ENCODE data around the gene ADCY7. TPM values are rescaled to one million over a fixed set of nuclear protein-coding genes. Genes with fewer than 3 reads are reported as not detected.

Gene ADCY7
- total and polyA plus RNA-seq, 9 of the 15 experiments (the other 6 are each of a cell fraction or from before 2014, with no cell fraction given): 2.3 to 108 (median 28.6) TPM

DNA sequence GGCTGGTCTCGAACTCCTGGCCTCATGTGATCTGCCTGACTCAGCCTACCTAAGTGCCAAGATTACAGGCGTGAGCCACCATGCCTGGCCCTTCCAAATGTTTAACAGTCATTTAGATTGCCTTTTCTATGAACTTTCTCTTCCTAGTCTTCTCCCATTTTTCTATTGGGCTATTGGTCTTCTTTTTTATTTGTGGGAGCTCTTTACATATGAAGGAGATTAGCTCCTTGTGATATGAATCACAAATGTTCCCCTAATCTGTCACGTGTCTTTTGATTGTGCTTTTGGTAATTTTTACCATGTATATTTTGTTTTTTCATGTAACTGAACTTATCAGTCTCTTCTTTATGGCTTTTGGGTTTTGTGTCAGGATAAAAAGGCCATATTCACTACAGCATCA, 11.9 kb downstream of the ADCY7 start (continued):
- TF ChIP-seq RREB1 (CRISPR knock-in tag; IDR thresholded peaks at IDR 0.05) (no peak), RBM39 (optimal IDR thresholded peaks at IDR 0.05; ENCODE audit: low read depth, low read length) (no peak), ESRRA (IDR thresholded peaks at IDR 0.05; ENCODE audit: borderline replicate concordance, low read depth) (no peak), ZBTB1 (CRISPR knock-in tag; IDR thresholded peaks at IDR 0.05; ENCODE audit: borderline replicate concordance, low read depth) (no peak), HNRNPLL (IDR thresholded peaks at IDR 0.05; ENCODE audit: low read depth, low read length, poor library complexity, severe bottlenecking) (no peak), ARNT (IDR thresholded peaks at IDR 0.05) (peak in 1 of 2 experiments; percentile 43; a peak in 1 of 4 replicates), GTF2E2 (tag; IDR thresholded peaks at IDR 0.05) (no peak), KLF10 (CRISPR knock-in tag; IDR thresholded peaks at IDR 0.05) (no peak), ADNP (tag; IDR thresholded peaks at IDR 0.05) (peak; percentile 87), POLR2A (conservative IDR thresholded peaks at IDR 0.05) (no peak), MED1 (CRISPR knock-in tag; IDR thresholded peaks at IDR 0.05; ENCODE audit: borderline replicate concordance) (no peak), GATA2 (CRISPR knock-in tag; IDR thresholded peaks at IDR 0.05) (no peak), CHD1 (IDR thresholded peaks at IDR 0.05; ENCODE audit: low read length) (no peak), TAF9B (IDR thresholded peaks at IDR 0.05; ENCODE audit: partially characterized antibody) (no peak)
- TF ChIP-seq, protein P1, sequence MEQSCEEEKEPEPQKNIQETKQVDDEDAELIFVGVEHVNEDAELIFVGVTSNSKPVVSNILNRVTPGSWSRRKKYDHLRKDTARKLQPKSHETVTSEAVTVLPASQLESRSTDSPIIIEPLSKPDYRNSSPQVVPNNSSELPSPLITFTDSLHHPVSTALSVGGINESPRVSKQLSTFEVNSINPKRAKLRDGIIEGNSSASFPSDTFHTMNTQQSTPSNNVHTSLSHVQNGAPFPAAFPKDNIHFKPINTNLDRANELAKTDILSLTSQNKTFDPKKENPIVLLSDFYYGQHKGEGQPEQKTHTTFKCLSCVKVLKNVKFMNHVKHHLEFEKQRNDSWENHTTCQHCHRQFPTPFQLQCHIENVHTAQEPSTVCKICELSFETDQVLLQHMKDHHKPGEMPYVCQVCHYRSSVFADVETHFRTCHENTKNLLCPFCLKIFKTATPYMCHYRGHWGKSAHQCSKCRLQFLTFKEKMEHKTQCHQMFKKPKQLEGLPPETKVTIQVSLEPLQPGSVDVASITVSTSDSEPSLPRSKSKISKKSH (CRISPR knock-in tag; IDR thresholded peaks at IDR 0.05): no peak
- TF ChIP-seq, protein P2, sequence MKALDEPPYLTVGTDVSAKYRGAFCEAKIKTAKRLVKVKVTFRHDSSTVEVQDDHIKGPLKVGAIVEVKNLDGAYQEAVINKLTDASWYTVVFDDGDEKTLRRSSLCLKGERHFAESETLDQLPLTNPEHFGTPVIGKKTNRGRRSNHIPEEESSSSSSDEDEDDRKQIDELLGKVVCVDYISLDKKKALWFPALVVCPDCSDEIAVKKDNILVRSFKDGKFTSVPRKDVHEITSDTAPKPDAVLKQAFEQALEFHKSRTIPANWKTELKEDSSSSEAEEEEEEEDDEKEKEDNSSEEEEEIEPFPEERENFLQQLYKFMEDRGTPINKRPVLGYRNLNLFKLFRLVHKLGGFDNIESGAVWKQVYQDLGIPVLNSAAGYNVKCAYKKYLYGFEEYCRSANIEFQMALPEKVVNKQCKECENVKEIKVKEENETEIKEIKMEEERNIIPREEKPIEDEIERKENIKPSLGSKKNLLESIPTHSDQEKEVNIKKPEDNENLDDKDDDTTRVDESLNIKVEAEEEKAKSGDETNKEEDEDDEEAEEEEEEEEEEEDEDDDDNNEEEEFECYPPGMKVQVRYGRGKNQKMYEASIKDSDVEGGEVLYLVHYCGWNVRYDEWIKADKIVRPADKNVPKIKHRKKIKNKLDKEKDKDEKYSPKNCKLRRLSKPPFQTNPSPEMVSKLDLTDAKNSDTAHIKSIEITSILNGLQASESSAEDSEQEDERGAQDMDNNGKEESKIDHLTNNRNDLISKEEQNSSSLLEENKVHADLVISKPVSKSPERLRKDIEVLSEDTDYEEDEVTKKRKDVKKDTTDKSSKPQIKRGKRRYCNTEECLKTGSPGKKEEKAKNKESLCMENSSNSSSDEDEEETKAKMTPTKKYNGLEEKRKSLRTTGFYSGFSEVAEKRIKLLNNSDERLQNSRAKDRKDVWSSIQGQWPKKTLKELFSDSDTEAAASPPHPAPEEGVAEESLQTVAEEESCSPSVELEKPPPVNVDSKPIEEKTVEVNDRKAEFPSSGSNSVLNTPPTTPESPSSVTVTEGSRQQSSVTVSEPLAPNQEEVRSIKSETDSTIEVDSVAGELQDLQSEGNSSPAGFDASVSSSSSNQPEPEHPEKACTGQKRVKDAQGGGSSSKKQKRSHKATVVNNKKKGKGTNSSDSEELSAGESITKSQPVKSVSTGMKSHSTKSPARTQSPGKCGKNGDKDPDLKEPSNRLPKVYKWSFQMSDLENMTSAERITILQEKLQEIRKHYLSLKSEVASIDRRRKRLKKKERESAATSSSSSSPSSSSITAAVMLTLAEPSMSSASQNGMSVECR (CRISPR knock-in tag; IDR thresholded peaks at IDR 0.05): no peak
- TF ChIP-seq, protein P3, sequence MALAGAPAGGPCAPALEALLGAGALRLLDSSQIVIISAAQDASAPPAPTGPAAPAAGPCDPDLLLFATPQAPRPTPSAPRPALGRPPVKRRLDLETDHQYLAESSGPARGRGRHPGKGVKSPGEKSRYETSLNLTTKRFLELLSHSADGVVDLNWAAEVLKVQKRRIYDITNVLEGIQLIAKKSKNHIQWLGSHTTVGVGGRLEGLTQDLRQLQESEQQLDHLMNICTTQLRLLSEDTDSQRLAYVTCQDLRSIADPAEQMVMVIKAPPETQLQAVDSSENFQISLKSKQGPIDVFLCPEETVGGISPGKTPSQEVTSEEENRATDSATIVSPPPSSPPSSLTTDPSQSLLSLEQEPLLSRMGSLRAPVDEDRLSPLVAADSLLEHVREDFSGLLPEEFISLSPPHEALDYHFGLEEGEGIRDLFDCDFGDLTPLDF (CRISPR knock-in tag; IDR thresholded peaks at IDR 0.05): no peak
